GM18526 (cell line): ENCODE data around the gene SHROOM4.

ENCODE experiments used
- POLR2A ChIP-seq: IDR thresholded peaks from 3 replicates; pipeline ENCODE4 v1.6.1; 2011; ENCODE audit not compliant: insufficient read length; ENCODE audit errors: extremely low read depth

Gene SHROOM4

GRCh38 chrX:50813843-50814661 is at the start of gene SHROOM4:
TSS of gene SHROOM4 (minus strand) at chrX:50814194. CDS start at chrX:50814018, 176 bp downstream.
- no peak for TF ChIP-seq POLR2A

GRCh38 chrX:50863471-50863870 is 49.5 kb upstream of the SHROOM4 start:
- no peak for TF ChIP-seq POLR2A

- TF ChIP-seq POLR2A = no peak
Measured at GRCh38 chrX:50860518-50860917, 46.5 kb upstream of the SHROOM4 start.

- no peak for TF ChIP-seq POLR2A
Measured at GRCh38 chrX:50858548-50858947, 44.6 kb upstream of the SHROOM4 start.

- TF ChIP-seq POLR2A = no peak
Measured at GRCh38 chrX:50853399-50853798, 39.4 kb upstream of the SHROOM4 start.

- TF ChIP-seq POLR2A = no peak
Measured at GRCh38 chrX:50852524-50852923, 38.5 kb upstream of the SHROOM4 start.

GRCh38 chrX:50842221-50842620 is 28.2 kb upstream of the SHROOM4 start:
- TF ChIP-seq POLR2A = no peak

GRCh38 chrX:50839730-50840129 is 25.7 kb upstream of the SHROOM4 start:
- TF ChIP-seq POLR2A = no peak

GRCh38 chrX:50838820-50839600 is 25.0 kb upstream of the SHROOM4 start:
- no peak for TF ChIP-seq POLR2A

GRCh38 chrX:50827996-50828395 is 14.0 kb upstream of the SHROOM4 start:
- no peak for TF ChIP-seq POLR2A

GRCh38 chrX:50825825-50826224 is 11.8 kb upstream of the SHROOM4 start:
- TF ChIP-seq POLR2A = no peak

GRCh38 chrX:50818986-50819385 is 5.0 kb upstream of the SHROOM4 start:
- TF ChIP-seq POLR2A = no peak

- TF ChIP-seq POLR2A = no peak
Measured at GRCh38 chrX:50815120-50815519, 1.1 kb upstream of the SHROOM4 start.

- no peak for TF ChIP-seq POLR2A
Measured at GRCh38 chrX:50814701-50815100, 707 bp upstream of the SHROOM4 start.

GRCh38 chrX:50812995-50813842 is 775 bp downstream of the SHROOM4 start:
- TF ChIP-seq POLR2A = no peak
